SK-N-MC (cell line): ENCODE data around the gene ADAM15.

Experiments
- EZH2 ChIP-seq: fragments of 200-600 bp; sonication (generic); IDR thresholded peaks from one replicate; pipeline ENCODE4 v1.6.1; 2017; ENCODE audit warnings: antibody characterized with exemption
- POLR2AphosphoS5 ChIP-seq: IDR thresholded peaks from 2 replicates; pipeline ENCODE4 v1.6.1; 2012; ENCODE audit warnings: mild to moderate bottlenecking, low read depth, low read length, borderline replicate concordance

- TF ChIP-seq EZH2 (no peak), POLR2AphosphoS5 (no peak)
Observed at GRCh38 chr1:155019377-155020245, 31.5 kb upstream of the ADAM15 start.
